Adipose tissue (tissue), 3 donors: ENCODE results near the gene PTPRM. TPM values are rescaled to one million over a fixed set of nuclear protein-coding genes. Genes with fewer than 3 reads are reported as not detected.

Source experiments
- H3K27ac ChIP-seq: one replicate; pipeline ENCODE4 v1.5.1; 2013; ENCODE audit warnings: low read depth, low read length
- WGBS, 3 donors: extraction: QIAGEN DNeasy Blood & Tissue Kit; methylation state at CpG; one replicate each; pipeline ENCODE4 v1.1.7; 2013; 5-methylcytosine and 5-hydroxymethylcytosine counted together
- polyA plus RNA-seq, 3 donors: library from polyadenylated mRNA; stranded (reverse); fragments of 200-250 nt; gene quantifications; one replicate each; pipeline ENCODE4 v1.2.3, GENCODE V29; 2013
- donor health status: healthy with polysubstance abuse.
- donor health status: Bipolar disorder and iron deficiency.
- donor health status: healthy.

The PTPRM gene
- polyA plus RNA-seq, 3 donors, result 20.6 to 106 (median 88.9) TPM

DNA sequence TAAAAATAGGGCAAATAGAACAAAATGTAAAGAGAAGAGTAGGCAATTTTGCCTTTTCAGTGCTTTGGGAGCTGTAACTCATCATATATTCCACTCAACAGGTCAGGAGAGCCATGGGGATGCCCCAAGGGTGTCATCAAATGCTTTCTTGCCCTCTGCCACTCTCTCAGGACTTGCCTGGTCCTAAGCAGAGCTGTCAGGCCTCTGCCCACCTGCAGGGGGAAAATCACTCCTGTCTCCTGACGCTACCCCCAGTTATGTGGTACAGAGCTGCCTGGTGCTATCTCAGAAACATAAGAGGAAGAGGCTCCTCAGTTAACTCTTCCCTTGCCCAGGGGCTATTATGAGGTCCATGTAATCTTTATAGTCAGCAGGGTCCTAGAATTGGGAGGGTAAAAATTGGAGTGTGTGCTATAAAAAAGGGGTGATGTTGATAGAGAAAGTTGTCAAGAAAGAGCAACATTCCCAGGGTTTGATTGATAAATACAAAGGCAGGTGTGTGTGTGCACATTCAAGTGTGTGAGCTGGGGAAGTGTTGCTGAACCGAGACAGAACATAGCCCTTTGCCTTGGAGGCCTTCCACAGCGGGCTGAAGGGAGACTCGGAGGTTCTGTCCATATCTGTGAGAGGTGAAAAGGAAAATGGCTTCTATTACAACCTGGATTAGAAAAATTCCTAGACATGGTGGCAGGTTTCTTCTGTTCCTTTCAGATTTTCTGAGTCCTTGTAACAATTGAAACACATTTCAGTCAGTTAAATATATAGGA lies 25.4 kb downstream of the PTPRM start:
- 72 to 84% (median 77%) methylated on average over 4 of the region's 4 CpGs for whole genome bisulfite sequencing, 3 donors

DNA sequence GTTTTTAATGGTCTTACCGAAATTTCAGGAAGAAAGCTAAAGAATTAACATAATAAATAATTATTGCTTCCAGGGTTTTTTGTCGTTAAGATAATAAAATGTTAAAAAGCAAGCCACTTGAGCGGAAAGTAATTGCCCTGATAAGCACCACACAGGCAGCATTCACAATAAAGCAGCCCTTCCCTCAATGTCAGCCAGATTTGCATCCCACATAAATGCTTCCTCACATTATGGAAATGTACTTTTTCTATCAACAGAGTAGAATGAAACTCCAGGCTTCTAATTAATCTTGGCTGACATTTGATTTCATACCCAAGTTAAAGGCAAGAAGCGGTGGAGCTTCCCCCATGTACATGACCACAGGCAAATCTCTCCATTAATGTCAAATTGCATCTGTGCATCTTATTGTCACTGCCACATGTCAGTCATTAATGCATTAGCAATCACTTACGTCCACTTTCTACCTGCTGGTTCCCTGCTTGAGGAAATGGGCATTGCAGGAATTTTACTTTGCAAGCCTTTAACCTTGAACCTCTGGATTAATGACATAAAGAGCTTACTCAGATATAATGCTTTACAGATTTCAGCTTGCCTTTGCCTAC lies 26.2 kb downstream of the PTPRM start:
- no peak overlapping the region for H3K27ac ChIP-seq
- WGBS, 3 donors, result 73 to 88% (median 86%) methylated on average over 5 of the region's 5 CpGs

More for the DNA sequence above, 25.4 kb downstream of the PTPRM start:
- H3K27ac ChIP-seq, result no peak overlapping the region

DNA sequence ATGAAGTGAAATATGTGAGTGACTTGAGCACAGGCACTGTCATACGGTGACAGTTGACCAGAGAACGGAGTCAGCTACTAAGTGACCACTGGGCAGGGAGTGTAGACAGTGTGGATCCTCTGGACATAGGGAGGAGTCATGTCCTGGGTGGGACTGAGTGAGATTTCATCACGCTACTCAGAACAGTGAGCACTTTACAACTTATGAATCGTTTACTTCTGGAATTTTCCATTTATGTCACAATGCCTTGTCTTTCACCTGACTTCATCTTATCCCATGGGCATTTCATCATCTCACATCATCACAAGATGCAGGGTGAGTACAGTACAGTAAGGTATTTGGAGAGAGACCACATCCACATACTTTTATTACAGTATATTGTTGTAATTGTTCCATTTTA lies 29.0 kb downstream of the PTPRM start:
- no peak overlapping the region for H3K27ac ChIP-seq
- WGBS, 3 donors, result 75 to 86% (median 78%) methylated on average over 4 of the region's 4 CpGs

DNA sequence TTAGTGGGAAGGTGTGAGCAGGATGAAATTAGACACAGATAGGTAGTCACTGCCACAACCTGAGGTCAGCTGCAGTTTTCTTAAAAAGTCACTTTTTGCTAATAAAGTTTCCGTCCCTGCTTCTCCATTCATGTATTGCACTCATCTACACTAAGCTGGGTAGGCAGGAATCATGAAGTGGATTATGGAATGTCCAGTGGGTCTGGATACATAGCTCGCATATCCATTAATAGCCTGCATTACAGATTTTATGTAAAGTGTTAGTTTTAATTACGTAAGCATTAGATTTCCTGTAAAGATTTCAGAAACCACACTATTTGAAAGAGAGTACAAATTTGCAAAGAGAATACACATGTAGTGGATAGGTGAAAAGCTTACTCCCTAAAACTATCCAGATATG lies 30.4 kb downstream of the PTPRM start:
- 94 to 97% (median 94%) methylated on average over 3 of the region's 3 CpGs for WGBS, 3 donors
- H3K27ac ChIP-seq, result no peak overlapping the region

DNA sequence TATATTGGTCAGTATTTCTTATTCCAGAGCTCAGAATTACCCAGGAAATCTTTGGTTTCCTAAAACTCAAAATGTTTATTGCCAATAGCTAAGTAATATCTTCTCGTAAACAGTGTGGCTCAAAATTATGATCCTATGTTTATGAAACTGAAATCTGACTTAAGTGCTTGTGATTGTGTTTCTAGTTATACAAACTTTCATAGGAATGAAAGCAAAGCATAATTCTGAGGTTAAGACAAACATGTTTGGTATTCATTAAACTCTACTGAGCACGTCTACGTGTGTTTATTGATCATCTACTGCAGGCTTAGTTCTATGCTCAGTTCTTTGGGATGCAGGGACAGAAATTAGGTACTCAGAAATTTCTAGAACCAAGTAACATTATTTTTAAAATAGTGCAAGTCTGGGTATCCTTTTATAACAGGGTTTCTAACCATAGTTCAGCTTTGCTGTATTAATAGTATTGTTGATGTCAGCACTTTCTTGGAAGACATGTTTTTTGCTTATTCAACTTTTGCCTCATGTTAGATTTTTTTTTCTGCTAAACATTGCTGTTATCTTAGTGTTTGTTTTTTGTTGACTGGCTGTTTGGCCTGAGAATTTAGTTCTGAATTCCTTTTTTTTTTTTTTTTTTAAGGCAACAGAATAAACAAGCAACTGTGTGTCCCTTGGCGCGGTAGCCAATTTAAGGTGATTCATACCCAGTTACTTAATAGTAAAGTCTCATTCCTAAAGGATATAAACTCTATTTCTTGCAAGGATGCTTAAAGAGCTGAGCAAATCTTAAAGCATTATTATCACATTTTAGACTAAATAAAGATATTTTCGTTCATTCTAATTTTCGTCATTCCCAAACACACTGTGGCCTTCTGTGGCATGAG lies 31.3 kb downstream of the PTPRM start:
- WGBS, 3 donors, result 90 to 92% (median 92%) methylated on average over 7 of the region's 7 CpGs
- H3K27ac ChIP-seq, result no peak overlapping the region

DNA sequence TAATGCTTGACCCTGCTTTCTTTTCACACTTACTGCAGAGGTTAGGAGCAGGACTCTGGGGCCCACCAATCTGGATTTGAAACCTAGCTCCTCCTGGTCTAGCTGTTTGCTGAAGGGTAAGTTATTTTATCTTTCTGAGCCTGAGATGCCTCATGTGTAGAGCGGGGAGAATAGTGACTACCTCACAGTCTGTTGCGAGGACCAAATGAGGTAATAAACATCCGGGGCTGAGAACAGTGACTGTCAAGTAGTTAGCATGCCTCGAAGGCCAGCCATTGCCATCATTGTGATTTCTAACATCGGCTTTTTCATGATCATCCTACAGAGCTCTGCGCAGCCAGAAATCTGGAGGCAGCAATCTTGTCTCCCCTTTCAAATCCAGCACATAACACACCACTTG lies 32.9 kb downstream of the PTPRM start:
- no peak overlapping the region for H3K27ac ChIP-seq
- 84 to 93% (median 86%) methylated on average over 6 of the region's 6 CpGs for WGBS, 3 donors

DNA sequence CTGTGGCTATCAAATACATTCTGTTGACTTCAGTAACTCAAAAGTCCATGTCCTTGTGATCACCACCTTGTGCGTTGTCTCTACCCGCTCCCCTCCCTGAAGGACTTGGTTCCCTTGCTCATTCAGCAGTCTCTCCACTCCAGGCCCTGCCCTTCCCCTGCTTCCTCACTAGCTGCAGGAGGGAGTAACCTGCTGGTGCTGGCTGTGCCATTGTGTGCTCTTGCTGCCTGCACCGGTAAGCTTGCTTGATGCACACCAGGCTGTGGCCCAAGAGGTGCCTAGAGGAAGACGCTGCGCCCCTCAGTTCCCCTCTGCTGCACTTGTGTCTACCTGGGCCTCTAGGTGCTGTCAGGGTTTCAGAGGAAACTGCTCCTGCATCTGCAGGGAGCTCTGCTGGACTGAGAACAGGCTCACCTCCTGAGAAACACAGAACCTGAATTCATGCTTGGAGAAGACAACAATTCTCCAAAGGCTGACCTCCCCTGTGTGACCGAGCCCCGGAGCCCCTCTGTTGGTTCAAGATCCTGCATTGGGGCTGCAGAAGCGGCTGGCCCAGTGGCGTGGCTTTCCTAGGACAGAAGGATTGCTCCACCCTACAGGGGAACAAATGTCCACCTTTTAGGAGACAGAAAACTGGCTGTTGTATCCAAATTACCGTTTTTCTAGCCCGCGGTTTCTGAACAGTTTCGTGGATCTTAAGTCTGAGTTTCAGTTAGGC lies 33.6 kb downstream of the PTPRM start:
- H3K27ac ChIP-seq, result no peak overlapping the region
- 85 to 93% (median 91%) methylated on average over 13 of the region's 13 CpGs for WGBS, 3 donors

DNA sequence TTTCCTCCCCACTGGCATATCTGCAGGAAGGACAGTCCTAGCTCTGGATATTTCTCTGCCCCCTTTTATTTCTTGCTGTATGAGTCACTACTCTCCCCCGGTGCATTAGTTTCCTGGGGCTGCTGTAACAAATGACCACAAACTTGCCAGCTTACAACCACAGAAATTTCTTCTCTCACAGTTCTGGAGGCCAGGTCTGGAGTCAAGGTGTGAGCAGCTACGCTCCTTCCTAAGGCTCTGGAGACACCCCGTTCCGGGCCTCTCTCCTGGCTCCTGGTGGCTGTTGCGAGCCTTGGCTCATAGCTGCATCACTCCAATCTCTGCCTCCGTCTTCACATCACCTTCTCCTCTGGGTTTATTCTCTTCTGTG lies 34.1 kb downstream of the PTPRM start:
- H3K27ac ChIP-seq, result no peak overlapping the region
- 79 to 97% (median 81%) methylated on average over 6 of the region's 6 CpGs for whole genome bisulfite sequencing, 3 donors

DNA sequence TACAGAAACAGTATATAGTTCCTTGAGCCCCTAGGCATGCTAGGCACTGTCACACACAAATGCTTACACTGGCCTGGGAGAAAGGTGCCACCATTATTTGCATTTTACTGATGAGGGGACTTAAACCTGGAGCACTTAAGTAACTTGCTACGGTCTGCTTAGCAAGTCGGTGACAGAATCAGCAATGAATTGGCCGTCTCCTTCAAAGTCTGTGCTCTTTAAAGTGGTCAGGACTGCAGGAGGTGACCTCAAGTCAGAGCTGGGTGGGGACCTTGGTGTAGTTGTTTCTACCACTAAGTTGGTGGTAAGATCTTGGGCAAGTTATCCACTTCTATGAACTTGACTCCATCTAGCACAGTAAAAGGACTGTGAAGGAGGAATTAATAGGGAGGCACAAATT lies 34.8 kb downstream of the PTPRM start:
- H3K27ac ChIP-seq, result no peak overlapping the region
- 95 to 98% (median 96%) methylated on average over 3 of the region's 3 CpGs for whole genome bisulfite sequencing, 3 donors

DNA sequence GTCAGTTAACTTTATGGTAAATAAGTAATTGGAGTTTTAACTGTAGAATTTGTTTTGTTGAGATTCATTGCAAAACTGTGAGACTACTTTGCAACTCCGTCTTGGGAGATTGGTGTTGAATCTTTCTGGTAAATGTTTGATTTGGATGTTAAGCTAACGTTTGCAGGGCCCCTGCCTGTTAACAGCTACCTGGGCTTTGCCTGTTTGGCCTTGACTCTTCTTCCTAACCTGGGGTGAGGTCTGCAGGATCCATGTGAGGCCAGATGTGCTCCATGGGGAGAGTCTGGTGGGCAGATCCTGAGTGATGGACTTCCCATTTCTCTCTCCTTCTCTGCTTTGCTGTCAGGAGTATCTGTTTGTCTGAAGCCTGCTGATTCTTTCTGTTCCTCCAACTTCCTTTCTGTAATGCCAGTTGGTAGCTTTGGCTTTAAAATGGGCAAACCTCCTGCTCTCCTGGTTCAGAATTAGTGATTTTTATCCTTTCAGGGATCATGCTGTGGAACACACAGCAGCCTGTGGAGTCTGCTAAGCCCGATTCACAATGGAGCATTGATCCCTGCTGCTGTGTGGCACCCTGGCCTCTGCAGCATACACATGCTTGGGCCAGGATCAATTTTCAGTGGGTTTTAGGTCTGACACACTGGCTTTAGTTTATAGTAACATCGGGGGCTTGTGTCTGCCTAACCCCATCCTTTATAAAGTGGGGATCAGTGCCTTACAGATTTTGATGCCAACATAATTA lies 36.3 kb downstream of the PTPRM start:
- 46 to 82% (median 80%) methylated on average over 4 of the region's 4 CpGs for WGBS, 3 donors
- no peak overlapping the region for H3K27ac ChIP-seq

DNA sequence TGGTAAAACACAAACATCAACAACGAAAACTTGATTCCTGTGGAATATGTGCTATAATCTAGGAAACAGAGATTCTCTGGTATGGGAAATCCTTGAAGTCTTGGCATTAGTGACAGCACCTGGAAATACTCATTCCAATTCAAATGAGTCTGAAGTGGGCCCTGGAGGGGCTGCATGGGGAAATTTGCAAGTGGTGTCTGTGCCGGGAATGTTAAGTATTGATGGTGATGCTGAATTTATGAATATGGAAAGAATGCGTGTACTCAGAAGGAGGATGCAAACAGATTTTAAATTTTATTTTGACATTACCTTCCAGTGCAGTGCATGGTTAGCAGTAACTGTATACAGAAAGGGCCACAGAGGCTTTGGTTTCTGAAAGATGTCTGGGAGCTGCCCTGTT lies 37.2 kb downstream of the PTPRM start:
- H3K27ac ChIP-seq, result no peak overlapping the region
- WGBS, 3 donors, result 87 to 89% (median 88%) methylated on average over 3 of the region's 3 CpGs

DNA sequence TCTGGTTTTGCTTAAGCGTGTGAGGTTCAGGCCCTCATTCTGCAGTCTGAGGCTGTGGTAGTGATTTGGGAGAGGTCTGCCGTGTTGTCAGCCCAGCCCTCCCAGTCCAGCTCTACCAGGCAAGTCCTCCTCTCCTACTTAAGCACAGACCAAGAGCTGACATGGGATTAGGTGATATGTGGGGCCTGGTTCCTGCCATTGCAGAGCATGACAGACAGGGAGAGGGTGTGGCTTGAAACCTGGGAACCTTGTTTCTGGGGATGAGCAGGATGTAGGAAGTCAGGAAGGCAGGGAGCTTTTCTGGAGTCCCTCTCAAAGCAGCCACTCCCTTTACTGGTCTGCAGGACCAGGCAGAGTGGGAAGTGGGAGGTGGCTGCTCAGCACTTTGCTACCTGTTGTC lies 38.6 kb downstream of the PTPRM start:
- 92 to 100% (median 98%) methylated on average over 2 of the region's 2 CpGs for WGBS, 3 donors
- no peak overlapping the region for H3K27ac ChIP-seq

DNA sequence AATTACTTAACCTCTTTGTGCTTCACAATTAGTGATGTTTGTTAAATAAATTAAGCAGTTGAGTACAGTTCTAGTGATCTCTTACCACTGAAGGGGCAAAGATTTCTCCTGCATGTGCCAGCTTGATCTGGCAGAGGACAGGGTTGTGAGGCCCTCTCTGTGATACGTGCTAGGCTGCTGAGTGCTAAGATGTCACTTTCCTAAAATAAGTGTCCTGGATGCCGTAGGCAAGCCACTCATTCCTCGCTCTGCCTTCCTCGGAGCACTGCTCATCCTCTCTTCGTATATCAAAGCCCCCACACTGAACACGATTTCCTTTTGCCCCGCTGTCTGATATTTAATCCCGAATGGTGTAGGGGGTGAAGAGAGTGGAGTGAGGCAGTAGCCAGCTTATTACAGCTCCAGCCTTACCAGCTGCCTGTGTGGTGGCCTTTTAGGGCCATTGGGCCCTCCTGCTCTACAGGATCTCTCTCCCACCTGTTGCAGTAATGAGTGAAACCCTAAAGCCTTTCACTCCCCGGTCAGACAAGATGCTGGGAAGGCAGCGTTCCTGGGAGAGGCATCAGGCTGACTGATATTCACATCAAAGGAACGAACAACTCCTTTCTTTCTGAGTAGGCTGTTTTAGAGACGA lies 40.5 kb downstream of the PTPRM start:
- 82 to 90% (median 88%) methylated on average over 12 of the region's 12 CpGs for WGBS, 3 donors
- H3K27ac ChIP-seq, result no peak overlapping the region

DNA sequence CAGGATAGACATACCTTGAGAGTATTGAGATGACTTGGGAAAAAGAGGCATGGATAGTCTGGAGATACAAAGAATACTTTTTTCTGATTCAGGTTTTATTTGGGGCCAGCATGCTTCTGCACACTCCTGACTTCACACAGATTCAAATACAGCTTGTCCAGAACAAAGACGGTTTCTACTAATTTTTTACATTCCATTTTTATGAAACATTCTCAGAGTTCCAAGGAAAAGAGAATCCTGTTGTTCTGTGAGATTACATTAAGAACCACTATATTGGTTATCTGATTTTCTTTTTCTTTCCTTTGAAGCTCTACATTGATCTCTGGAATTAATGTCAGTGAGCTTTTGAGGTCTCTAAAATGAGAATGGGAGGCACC lies 41.0 kb downstream of the PTPRM start:
- 54 to 60% (median 57%) methylated on average over 1 of the region's 1 CpG for WGBS, 3 donors

DNA sequence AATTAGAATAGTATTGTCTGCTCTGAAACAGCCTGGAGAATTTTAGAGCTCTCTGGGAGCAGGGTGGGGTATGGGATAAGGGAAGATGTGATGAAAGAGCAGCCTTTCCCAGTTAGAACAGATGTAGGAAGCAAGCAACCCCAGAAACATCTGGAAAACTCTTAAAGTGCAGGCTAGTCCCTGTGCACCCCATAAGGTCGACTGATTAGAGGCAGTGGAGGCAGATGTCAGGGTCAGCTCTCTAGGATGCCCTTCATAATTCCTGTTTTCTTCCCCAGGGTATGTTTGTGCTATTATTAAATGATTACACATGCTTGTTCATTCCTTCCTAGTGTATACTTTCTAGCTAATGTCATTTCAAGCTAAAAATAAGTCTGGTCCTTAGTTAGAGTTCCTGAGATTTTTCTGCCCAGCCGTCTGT lies 41.7 kb downstream of the PTPRM start:
- H3K27ac ChIP-seq, result no peak overlapping the region
- WGBS, 3 donors, result 35 to 55% (median 48%) methylated on average over 2 of the region's 2 CpGs

More for the DNA sequence above, 41.0 kb downstream of the PTPRM start:
- H3K27ac ChIP-seq, result no peak overlapping the region

DNA sequence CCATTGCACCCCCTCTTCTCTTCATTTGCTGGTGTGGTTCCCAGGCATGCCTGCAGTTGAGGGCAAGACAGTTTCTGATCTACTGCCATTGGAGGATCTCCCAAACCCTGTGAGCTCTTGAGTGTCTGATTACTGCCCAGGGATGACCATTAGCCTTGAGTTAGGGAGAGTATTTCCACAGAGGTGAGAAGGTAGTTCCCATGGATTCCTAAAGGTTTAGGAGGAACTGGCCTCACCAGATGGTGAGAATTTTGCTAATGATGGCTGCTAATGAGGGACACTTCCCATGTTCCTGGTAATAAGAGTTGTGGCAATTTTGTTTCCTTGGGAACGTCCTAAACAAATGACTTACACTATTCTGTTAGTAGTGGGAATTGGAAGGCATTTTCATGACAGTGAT lies 42.5 kb downstream of the PTPRM start:
- WGBS, 3 donors, result 68 to 82% (median 74%) methylated on average over 1 of the region's 1 CpG
- no peak overlapping the region for H3K27ac ChIP-seq

DNA sequence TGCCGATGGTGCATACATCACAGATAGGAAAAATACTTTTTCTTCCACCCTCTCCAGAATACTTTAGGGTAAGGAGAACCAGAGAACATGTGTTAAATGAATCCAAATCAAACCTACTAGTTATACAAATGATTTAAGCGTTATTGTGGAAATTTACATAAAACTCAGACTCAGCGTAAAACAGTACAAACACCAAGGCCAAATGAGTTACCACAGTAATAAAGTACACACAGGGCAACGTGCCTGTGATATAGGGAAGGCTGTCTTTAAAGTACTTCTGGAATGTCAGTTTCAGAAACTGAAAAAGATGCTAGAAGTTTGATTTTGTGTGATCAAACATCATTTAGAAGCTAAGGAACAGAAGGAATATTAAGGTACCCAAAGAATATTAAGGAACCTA lies 46.9 kb downstream of the PTPRM start:
- 53 to 91% (median 89%) methylated on average over 4 of the region's 4 CpGs for WGBS, 3 donors
- no peak overlapping the region for H3K27ac ChIP-seq

DNA sequence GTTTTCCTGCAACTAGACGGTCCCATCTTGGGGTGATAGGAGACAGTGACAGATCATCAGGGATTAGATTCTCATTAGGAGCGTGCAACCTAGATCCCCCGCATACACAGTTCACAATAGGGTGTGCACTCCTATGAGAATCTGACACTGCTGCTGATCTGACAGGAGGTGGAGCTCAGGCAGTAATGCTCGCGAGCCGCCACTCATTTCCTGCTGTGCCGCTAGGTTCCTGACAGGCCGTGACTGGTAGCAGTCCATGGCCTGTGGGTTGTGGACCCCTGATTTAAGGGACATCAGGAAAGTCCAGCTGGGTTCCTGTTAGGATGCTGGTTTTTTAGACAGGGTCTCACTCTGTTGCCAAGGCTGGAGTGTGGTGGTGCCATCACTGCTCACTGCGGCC lies 48.7 kb downstream of the PTPRM start:
- WGBS, 3 donors, result 81 to 96% (median 83%) methylated on average over 9 of the region's 9 CpGs
- H3K27ac ChIP-seq, result no peak overlapping the region
